Activated B cell treated with CpG ODN at 0.5 μM for 24 hours (primary cell): ENCODE data around the gene MMP28. TPM values are rescaled to one million over a fixed set of nuclear protein-coding genes. Genes with fewer than 3 reads are reported as not detected.

Source experiments
- ATAC-seq: fragments of 200-7000 bp; cut with Tn5 transposase; one replicate; pipeline ENCODE4 v1.10.0; 2021; ENCODE audit warnings: low read depth, mild to moderate bottlenecking, moderate library complexity
- CTCF ChIA-PET: fragments of 350-600 bp; sonication (Branson Sonifier 250); formaldehyde crosslinking; loops from one replicate; lab custom pipeline; 2021; ENCODE audit warnings: antibody characterized with exemption; lab: Charles Lee
- POLR2A ChIA-PET: fragments of 350-600 bp; sonication (Branson Sonifier 250); formaldehyde crosslinking; loops from one replicate; lab custom pipeline; 2021; ENCODE audit warnings: antibody characterized with exemption; lab: Charles Lee
- DNase-seq: peaks from one replicate; pipeline ENCODE4 v3.0.0; 2022
- H3K27ac Mint-ChIP-seq: one replicate; pipeline ENCODE4 v1.8.0; 2020; ENCODE audit warnings: mixed read lengths
- H3K27me3 Mint-ChIP-seq: one replicate; pipeline ENCODE4 v1.8.0; 2021; ENCODE audit warnings: mixed read lengths
- H3K36me3 Mint-ChIP-seq: one replicate; pipeline ENCODE4 v1.8.0; 2021; ENCODE audit warnings: low read depth, mixed read lengths
- H3K4me1 Mint-ChIP-seq: one replicate; pipeline ENCODE4 v1.8.0; 2021; ENCODE audit warnings: mixed read lengths
- H3K4me3 Mint-ChIP-seq: one replicate; pipeline ENCODE4 v1.8.0; 2020; ENCODE audit warnings: mild to moderate bottlenecking, mixed read lengths
- H3K9me3 Mint-ChIP-seq: one replicate; pipeline ENCODE4 v1.8.0; 2020; ENCODE audit warnings: mixed read lengths
- intact Hi-C: fragments of 100-400 bp; cut with micrococcal nuclease; formaldehyde crosslinking; loops from one replicate; pipeline ENCODE4 v1.15.1; 2024
- total RNA-seq: library from RNA; stranded (reverse); gene quantifications from 2 replicates; pipeline ENCODE4 v1.2.3, GENCODE V29; 2022
- TF ChIP-seq, protein P1 (sequence below): fragments of 200-600 bp; IDR thresholded peaks from one replicate; pipeline ENCODE4 v1.8.0; 2022; ENCODE audit warnings: antibody characterized with exemption, mild to moderate bottlenecking

Gene MMP28
- total RNA-seq, 1 donor from 2014 or later = not detected

DNA sequence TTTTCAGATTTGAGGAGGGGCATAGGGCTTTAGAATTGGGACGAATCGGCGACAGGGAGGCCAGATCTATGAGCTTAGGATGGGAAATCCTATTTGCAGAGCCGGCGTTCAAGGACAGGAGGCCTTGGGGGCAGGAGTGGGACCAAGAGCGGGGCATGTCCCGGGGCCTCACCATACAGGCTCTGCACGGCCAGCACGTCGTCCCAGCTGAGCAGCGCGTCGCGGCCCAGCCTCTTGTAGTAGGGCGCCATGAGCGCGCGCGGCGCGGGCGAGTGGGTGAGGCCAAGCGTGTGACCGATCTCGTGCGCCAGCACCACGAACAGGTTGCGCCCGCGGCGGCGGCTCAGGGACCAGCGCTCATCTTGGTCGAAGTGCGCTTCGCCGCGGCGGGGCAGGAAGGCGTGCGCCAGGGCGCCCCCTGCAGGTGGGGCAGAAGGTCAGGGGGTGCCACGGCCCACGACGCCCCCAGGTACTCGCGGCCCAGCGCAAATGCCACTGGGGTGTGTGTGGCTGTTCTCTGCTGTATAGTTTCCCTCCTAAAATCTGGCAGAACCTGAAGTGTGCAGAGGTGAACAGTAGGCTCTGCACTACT is 25.4 kb downstream of the MMP28 start:
- H3K4me1 Mint-ChIP-seq = peaks cover 1% of the 10 kb centered on the region
- TF ChIP-seq, protein P1, sequence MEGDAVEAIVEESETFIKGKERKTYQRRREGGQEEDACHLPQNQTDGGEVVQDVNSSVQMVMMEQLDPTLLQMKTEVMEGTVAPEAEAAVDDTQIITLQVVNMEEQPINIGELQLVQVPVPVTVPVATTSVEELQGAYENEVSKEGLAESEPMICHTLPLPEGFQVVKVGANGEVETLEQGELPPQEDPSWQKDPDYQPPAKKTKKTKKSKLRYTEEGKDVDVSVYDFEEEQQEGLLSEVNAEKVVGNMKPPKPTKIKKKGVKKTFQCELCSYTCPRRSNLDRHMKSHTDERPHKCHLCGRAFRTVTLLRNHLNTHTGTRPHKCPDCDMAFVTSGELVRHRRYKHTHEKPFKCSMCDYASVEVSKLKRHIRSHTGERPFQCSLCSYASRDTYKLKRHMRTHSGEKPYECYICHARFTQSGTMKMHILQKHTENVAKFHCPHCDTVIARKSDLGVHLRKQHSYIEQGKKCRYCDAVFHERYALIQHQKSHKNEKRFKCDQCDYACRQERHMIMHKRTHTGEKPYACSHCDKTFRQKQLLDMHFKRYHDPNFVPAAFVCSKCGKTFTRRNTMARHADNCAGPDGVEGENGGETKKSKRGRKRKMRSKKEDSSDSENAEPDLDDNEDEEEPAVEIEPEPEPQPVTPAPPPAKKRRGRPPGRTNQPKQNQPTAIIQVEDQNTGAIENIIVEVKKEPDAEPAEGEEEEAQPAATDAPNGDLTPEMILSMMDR = no peak
- no peaks in the 10 kb centered on the region for H3K9me3 Mint-ChIP-seq
- H3K27me3 Mint-ChIP-seq = peaks cover 17% of the 10 kb centered on the region
- ATAC-seq = no peak
- H3K36me3 Mint-ChIP-seq = no peaks in the 10 kb centered on the region
- no peak overlapping the region for H3K27ac Mint-ChIP-seq
- H3K4me3 Mint-ChIP-seq = no peak overlapping the region
- no peak for DNase-seq
- intact Hi-C loops = no loop called here
- POLR2A ChIA-PET = no interaction called here
- CTCF ChIA-PET = no interaction called here

DNA sequence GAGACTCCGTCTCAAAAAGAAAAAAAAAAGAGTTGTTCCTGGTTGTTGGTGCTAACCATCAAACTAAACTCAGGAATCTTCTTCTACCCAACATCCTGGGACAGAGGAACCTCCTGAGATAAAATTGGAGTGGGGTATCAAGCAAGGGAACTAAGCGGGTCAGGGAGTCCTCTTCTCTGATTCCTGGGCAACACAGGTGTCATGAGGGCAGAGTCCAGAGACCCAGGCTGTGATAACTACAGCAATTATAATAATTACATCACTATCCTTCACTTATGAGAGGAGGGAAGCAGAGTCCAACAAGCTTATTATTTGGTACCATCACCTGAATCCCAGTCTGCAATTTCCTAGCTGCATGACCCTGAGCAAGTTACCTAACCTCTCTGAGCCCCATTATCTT is 26.6 kb downstream of the MMP28 start:
- DNase-seq = no peak
- no peak overlapping the region for H3K27ac Mint-ChIP-seq
- intact Hi-C loops = no loop called here
- peaks cover 9% of the 10 kb centered on the region for H3K4me1 Mint-ChIP-seq
- no peak for ATAC-seq
- H3K9me3 Mint-ChIP-seq = no peaks in the 10 kb centered on the region
- H3K4me3 Mint-ChIP-seq = no peak overlapping the region
- ChIA-PET CTCF (interaction anchor here (3.3 kb wide), 1 partner anchor 39 kb away, joined by 22 read pairs; the partner anchor contains the start of gene TAF15), POLR2A (no interaction called here)
- peaks cover 1% of the 10 kb centered on the region for H3K36me3 Mint-ChIP-seq
- TF ChIP-seq, protein P1 = no peak
- H3K27me3 Mint-ChIP-seq = peaks cover 14% of the 10 kb centered on the region

DNA sequence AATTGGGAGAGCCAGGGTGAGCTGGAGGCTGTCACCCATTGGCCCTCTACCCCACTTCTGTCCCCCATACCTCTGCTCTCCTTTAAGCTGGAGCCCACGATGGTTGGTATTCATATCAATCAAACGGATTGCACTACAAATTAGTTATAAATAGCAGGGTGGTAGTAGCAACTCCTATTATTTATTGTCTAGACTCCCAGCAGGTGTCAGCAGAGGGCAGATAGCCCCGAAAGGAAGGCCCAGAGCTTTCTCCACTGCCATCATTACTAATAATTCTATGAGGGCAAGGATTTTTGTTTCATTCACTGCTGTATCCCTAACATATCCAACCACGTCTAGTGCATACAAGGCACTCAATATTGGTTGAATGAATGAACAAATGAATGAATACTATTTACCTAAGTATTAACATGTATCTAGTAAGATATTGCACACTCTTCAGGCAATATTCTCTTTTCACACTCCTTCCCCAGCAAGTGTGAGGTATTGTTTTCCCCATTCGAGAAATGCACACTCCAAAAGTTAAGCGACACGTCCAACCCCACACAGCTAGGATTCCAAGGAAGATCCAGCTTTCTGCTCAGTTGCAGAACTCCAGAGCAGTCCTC is 28.4 kb downstream of the MMP28 start:
- Mint-ChIP-seq H3K9me3 (no peaks in the 10 kb centered on the region), H3K4me1 (peaks cover 9% of the 10 kb centered on the region), H3K36me3 (peaks cover 1% of the 10 kb centered on the region), H3K27ac (no peak overlapping the region), H3K4me3 (no peak overlapping the region), H3K27me3 (peaks cover 5% of the 10 kb centered on the region)
- ChIA-PET CTCF (interaction anchor here (0.7 to 3.3 kb wide), 4 partner anchors 37 to 50 kb away, joined by 3 to 22 read pairs (median 5); partner anchors contain the start of gene TAF15), POLR2A (interaction anchor here (1.2 to 6.7 kb wide), 2 partner anchors 39 to 42 kb away, joined by 3 to 121 read pairs; partner anchors contain the start of gene TAF15)
- TF ChIP-seq, protein P1 = no peak
- DNase-seq (no peak), ATAC-seq (no peak)
- intact Hi-C loops = no loop called here

DNA sequence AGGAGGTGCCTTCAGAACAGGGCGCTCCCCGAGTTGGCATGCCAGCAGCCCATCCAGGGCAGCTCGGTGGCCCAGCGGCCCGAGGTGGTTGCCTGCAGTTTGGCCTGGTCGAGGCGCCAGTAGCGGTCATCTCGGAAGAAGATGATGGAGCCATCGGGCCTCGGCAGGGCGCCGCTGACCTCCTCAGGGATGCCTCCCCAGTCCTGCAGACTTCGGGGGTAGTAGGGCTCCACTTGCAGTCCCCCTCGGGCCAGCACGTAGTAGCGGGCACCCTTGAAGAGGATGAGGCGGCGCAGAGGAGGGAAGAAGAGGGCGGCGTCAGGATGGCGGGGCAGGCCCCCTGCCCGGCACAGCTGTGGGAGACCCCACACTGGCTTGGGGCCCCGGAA is 29.0 kb downstream of the MMP28 start:
- intact Hi-C loops = no loop called here
- H3K9me3 Mint-ChIP-seq = no peaks in the 10 kb centered on the region
- peaks cover 4% of the 10 kb centered on the region for H3K27me3 Mint-ChIP-seq
- peaks cover 1% of the 10 kb centered on the region for H3K36me3 Mint-ChIP-seq
- POLR2A ChIA-PET = interaction anchor here (1.2 to 6.7 kb wide), 2 partner anchors 39 to 43 kb away, joined by 3 to 121 read pairs; partner anchors contain the start of gene TAF15
- no peak overlapping the region for H3K4me3 Mint-ChIP-seq
- CTCF ChIA-PET = interaction anchor here (1.0 to 3.3 kb wide), 3 partner anchors 38 to 42 kb away, joined by 3 to 22 read pairs (median 6); partner anchors contain the start of gene TAF15
- peaks cover 9% of the 10 kb centered on the region for H3K4me1 Mint-ChIP-seq
- DNase-seq (no peak), ATAC-seq (no peak)
- TF ChIP-seq, protein P1 = no peak
- H3K27ac Mint-ChIP-seq = no peak overlapping the region
